ENCODE data around the gene VAX1.

GRCh38 chr10:117169480-117169879, 31.4 kb upstream of the VAX1 start:
- no peak for TF ChIP-seq CTCF (IDR thresholded peaks at IDR 0.05; ENCODE audit: poor library complexity)
- TF ChIP-seq EZH2 (IDR thresholded peaks at IDR 0.05; ENCODE audit: borderline replicate concordance): no peak
- TF ChIP-seq EZH2phosphoT487 (IDR thresholded peaks at IDR 0.05; ENCODE audit: low read depth, severe bottlenecking, unreplicated experiment): no peak

Data from hepatocyte (in vitro differentiated cells).